SK-N-MC (cell line): ENCODE data around the gene FBXO4.

Source experiments
- EZH2 ChIP-seq: fragments of 200-600 bp; sonication (generic); IDR thresholded peaks from one replicate; pipeline ENCODE4 v1.6.1; 2017; ENCODE audit warnings: antibody characterized with exemption
- FOXP2 ChIP-seq: optimal IDR thresholded peaks from 2 replicates; pipeline ENCODE3; 2011; ENCODE audit warnings: mild to moderate bottlenecking, moderate library complexity; ENCODE audit not compliant: insufficient read depth; ENCODE audit errors: extremely low read length, control extremely low read depth
- POLR2AphosphoS5 ChIP-seq: IDR thresholded peaks from 2 replicates; pipeline ENCODE4 v1.6.1; 2012; ENCODE audit warnings: mild to moderate bottlenecking, low read depth, low read length, borderline replicate concordance

DNA sequence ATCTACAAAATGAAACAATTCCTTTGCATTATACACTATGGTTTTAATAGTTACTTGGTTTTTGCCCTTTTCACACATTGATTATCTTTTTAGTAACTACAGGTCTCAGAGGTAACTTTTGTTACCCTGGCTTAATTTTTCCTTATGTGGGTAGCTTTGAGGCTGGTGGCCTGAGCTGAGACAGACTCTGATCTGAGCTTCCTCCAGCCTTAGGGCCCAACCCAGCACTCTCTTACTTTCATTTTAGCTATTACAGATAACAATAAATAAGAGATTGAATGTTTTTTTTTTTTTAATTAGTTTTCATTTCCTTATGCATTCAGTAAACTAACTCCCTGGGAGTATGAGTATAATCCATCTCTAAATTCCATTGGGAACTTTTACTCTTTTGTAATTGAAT lies 39.8 kb upstream of the FBXO4 start:
- TF ChIP-seq POLR2AphosphoS5, result no peak
- no peak for TF ChIP-seq EZH2
- TF ChIP-seq FOXP2, result no peak
